ENCODE data around the gene STRN4. TPM values are rescaled to one million over a fixed set of nuclear protein-coding genes. Genes with fewer than 3 reads are reported as not detected.

The STRN4 gene
- polyA plus RNA-seq, 3 donors = 37.5 to 239 (median 48.0) TPM

DNA sequence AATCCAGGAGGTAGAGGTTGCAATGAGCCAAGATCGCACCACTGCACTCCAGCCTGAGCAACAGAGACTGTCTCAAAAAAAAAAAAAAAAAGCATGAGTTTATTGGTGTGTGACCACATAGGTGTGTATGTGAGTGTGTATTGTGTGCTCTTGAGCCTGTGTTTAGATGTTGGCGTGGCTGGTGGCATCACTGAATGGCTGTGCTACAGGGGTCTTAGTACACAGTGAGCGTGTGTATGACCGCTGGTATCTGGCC is 39.7 kb upstream of the STRN4 start:
- H3K27me3 ChIP-seq (ENCODE audit: control insufficient read depth in 2 of 2, insufficient read depth in 2 of 2, low read length in 2 of 2) = no peaks in the 10 kb centered on the region
- H3K36me3 Mint-ChIP-seq = peaks cover 29 to 38% of the 10 kb centered on the region in 2 donors
- no peak for DNase-seq
- 80% methylated on average over 3 of the region's 4 CpGs for WGBS (ENCODE audit: insufficient coverage)
- H3K27ac ChIP-seq (ENCODE audit: low read depth in 1 of 2, low read length in 2 of 2) = peak overlapping the region; percentile 76 to 91
- H3K4me1 Mint-ChIP-seq = peaks cover 41% of the 10 kb centered on the region
- H3K9me3 Mint-ChIP-seq = no peaks in the 10 kb centered on the region
- peak overlapping the region; percentile 77 for H3K9ac ChIP-seq (ENCODE audit: insufficient read depth, low read length, poor library complexity, severe bottlenecking)
- H3K4me1 ChIP-seq (ENCODE audit: control insufficient read depth in 1 of 2, insufficient read depth in 2 of 2, low read length in 2 of 2) = peaks cover 35 to 50% of the 10 kb centered on the region in 2 donors
- peak overlapping the region; percentile 88 to 95 (median 94) for H3K27ac Mint-ChIP-seq
- TF ChIP-seq, protein P1, sequence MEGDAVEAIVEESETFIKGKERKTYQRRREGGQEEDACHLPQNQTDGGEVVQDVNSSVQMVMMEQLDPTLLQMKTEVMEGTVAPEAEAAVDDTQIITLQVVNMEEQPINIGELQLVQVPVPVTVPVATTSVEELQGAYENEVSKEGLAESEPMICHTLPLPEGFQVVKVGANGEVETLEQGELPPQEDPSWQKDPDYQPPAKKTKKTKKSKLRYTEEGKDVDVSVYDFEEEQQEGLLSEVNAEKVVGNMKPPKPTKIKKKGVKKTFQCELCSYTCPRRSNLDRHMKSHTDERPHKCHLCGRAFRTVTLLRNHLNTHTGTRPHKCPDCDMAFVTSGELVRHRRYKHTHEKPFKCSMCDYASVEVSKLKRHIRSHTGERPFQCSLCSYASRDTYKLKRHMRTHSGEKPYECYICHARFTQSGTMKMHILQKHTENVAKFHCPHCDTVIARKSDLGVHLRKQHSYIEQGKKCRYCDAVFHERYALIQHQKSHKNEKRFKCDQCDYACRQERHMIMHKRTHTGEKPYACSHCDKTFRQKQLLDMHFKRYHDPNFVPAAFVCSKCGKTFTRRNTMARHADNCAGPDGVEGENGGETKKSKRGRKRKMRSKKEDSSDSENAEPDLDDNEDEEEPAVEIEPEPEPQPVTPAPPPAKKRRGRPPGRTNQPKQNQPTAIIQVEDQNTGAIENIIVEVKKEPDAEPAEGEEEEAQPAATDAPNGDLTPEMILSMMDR (IDR thresholded peaks at IDR 0.05) = no peak
- peak overlapping the region; percentile 98 for H3K4me2 ChIP-seq (replicated peaks; ENCODE audit: extremely low read depth, low read length, poor library complexity, severe bottlenecking)
- peak overlapping the region; percentile 84 to 93 (median 92) for H3K4me3 ChIP-seq (replicated peaks in 1 of 3; ENCODE audit: low read depth in 2 of 3, low read length in 3 of 3)
- intact Hi-C loops (cut with micrococcal nuclease) = loop anchor here (2.0 to 5.0 kb wide), 3 partner anchors 39 to 326 kb away; partner anchors contain the start of genes AP2S1 (in 1 of the 2) and ZC3H4 (in 1 of the 2)
- H3K79me2 ChIP-seq (ENCODE audit: insufficient read depth, low read length) = peaks cover 70% of the 10 kb centered on the region
- H4K20me1 ChIP-seq (ENCODE audit: insufficient read depth, low read length) = peaks cover 62% of the 10 kb centered on the region
- H3K27me3 Mint-ChIP-seq (ENCODE audit: low read depth in 3 of 3) = no peaks in the 10 kb centered on the region
- H3K9me3 ChIP-seq (replicated peaks in 1 of 2; ENCODE audit: control insufficient read depth in 1 of 2, insufficient read depth in 1 of 2, low read length in 2 of 2) = no peaks in the 10 kb centered on the region
- H3K4me3 Mint-ChIP-seq = peak overlapping the region; percentile 95 to 97
- H2AFZ ChIP-seq (ENCODE audit: insufficient read depth, low read depth, low read length, poor library complexity, severe bottlenecking) = no peak overlapping the region
- H3K36me3 ChIP-seq (replicated peaks in 1 of 2; ENCODE audit: control insufficient read depth in 1 of 2, insufficient read depth in 2 of 2, low read length in 2 of 2) = peaks cover 27 to 33% of the 10 kb centered on the region in 2 donors

DNA sequence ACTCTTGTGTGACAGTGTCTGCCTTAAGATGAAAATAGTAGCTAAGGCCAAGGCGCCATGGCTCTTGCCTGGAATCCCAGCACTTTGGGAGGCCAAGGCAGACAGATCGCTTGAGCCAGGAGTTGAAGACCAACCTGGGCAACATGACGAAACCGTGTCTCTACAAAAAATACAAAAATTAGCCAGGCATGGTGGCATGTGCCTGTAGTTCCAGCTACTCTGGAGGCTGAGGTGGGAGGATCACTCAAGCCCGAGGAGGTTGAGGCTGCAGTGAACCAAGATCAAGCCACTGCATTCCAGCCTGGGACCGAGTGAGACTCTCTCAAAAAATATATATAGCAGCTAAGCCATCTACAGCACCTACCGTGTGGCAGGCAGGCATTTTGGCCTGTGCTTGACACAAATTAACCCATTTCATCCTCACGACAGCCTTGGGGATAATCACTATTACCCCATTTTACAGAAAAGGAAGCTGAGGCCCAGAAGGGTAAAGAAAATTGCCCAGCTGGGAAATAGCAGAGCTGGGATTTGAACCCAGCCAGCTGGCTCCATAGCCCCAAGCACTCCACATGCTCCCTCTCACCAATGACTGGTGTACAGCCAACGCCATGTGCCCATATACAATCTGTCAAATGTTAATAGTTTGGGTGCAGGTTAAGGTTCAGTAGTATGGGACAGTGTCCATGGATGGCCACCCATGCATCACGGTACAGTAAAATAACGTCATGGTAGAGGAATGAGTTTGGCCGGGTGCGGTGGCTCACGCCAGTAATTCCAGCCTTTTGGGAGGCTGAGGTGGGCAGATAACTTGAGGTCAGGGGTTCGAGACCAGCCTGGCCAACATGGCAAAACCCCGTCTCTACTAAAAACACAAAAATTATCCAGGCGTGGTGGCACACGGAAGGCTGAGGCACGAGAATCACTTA is 39.1 kb upstream of the STRN4 start:
- H3K4me2 ChIP-seq (replicated peaks; ENCODE audit: extremely low read depth, low read length, poor library complexity, severe bottlenecking) = peak overlapping the region; percentile 98
- peaks cover 35 to 50% of the 10 kb centered on the region in 2 donors for H3K4me1 ChIP-seq (ENCODE audit: control insufficient read depth in 1 of 2, insufficient read depth in 2 of 2, low read length in 2 of 2)
- no peaks in the 10 kb centered on the region for H3K27me3 ChIP-seq (ENCODE audit: control insufficient read depth in 2 of 2, insufficient read depth in 2 of 2, low read length in 2 of 2)
- peaks cover 29 to 41% of the 10 kb centered on the region in 2 donors for H3K36me3 Mint-ChIP-seq
- no peaks in the 10 kb centered on the region for H3K9me3 ChIP-seq (replicated peaks in 1 of 2; ENCODE audit: control insufficient read depth in 1 of 2, insufficient read depth in 1 of 2, low read length in 2 of 2)
- H4K20me1 ChIP-seq (ENCODE audit: insufficient read depth, low read length) = peaks cover 62% of the 10 kb centered on the region
- peak overlapping the region; percentile 77 for H3K9ac ChIP-seq (ENCODE audit: insufficient read depth, low read length, poor library complexity, severe bottlenecking)
- peaks cover 41% of the 10 kb centered on the region for H3K4me1 Mint-ChIP-seq
- TF ChIP-seq, protein P1 (IDR thresholded peaks at IDR 0.05) = no peak
- peaks cover 70% of the 10 kb centered on the region for H3K79me2 ChIP-seq (ENCODE audit: insufficient read depth, low read length)
- H3K4me3 ChIP-seq (replicated peaks in 1 of 3; ENCODE audit: low read depth in 2 of 3, low read length in 3 of 3) = peak overlapping the region in 2 of 3 experiments; percentile 92 to 93
- intact Hi-C loops (cut with micrococcal nuclease) = loop anchor here (5.0 kb wide), 2 partner anchors 67 to 327 kb away; partner anchors contain the start of genes AP2S1 (in 1 of the 2) and ZC3H4 (in 1 of the 2)
- WGBS (ENCODE audit: insufficient coverage) = 86% methylated on average over 8 of the region's 19 CpGs
- H3K27me3 Mint-ChIP-seq (ENCODE audit: low read depth in 3 of 3) = no peaks in the 10 kb centered on the region
- H3K36me3 ChIP-seq (replicated peaks in 1 of 2; ENCODE audit: control insufficient read depth in 1 of 2, insufficient read depth in 2 of 2, low read length in 2 of 2) = peaks cover 32 to 39% of the 10 kb centered on the region in 2 donors
- H2AFZ ChIP-seq (ENCODE audit: insufficient read depth, low read depth, low read length, poor library complexity, severe bottlenecking) = peak overlapping the region; percentile 23
- no peak for DNase-seq
- H3K27ac Mint-ChIP-seq = peak overlapping the region; percentile 88 to 95 (median 94)
- peak overlapping the region; percentile 76 to 91 for H3K27ac ChIP-seq (ENCODE audit: low read depth in 1 of 2, low read length in 2 of 2)
- no peaks in the 10 kb centered on the region for H3K9me3 Mint-ChIP-seq
- H3K4me3 Mint-ChIP-seq = peak overlapping the region; percentile 95 to 97

Data from CD14-positive monocyte (primary cell).